Neural progenitor cell (in vitro differentiated cells): ENCODE measurements around the gene CITED4. TPM values are rescaled to one million over a fixed set of nuclear protein-coding genes. Genes with fewer than 3 reads are reported as not detected.

ENCODE experiments used
- DNase-seq: peaks from one replicate; pipeline ENCODE4 v3.0.0-alpha.2; 2016; ENCODE audit warnings: low spot score
- H2AFZ ChIP-seq: fragments of 200-600 bp; sonication (generic); replicated peaks from 2 replicates; pipeline ENCODE4 v1.6.1; 2016; ENCODE audit warnings: antibody characterized with exemption
- H3F3A ChIP-seq: fragments of 200-600 bp; sonication (generic); 2 replicates; pipeline ENCODE4 v1.6.1; 2016; ENCODE audit warnings: antibody characterized with exemption, low read depth
- H3K27ac ChIP-seq: fragments of 200-600 bp; sonication (generic); 2 replicates; pipeline ENCODE4 v1.5.1; 2016; ENCODE audit warnings: mild to moderate bottlenecking
- H3K27me3 ChIP-seq: fragments of 200-600 bp; sonication (generic); 2 replicates; pipeline ENCODE4 v1.6.1; 2016; ENCODE audit warnings: mild to moderate bottlenecking, moderate library complexity
- H3K36me3 ChIP-seq: fragments of 200-600 bp; sonication (generic); 2 replicates; pipeline ENCODE4 v1.5.1; 2016
- H3K4me1 ChIP-seq: fragments of 200-600 bp; sonication (generic); 2 replicates; pipeline ENCODE4 v1.6.1; 2016; ENCODE audit warnings: mixed run types
- H3K4me2 ChIP-seq: fragments of 200-600 bp; sonication (generic); 2 replicates; pipeline ENCODE4 v1.6.1; 2016
- H3K4me3 ChIP-seq: fragments of 200-600 bp; sonication (generic); 2 replicates; pipeline ENCODE4 v1.5.1; 2016
- H3K79me2 ChIP-seq: fragments of 200-600 bp; sonication (generic); 2 replicates; pipeline ENCODE4 v1.6.1; 2016; ENCODE audit warnings: low read depth
- H3K9ac ChIP-seq: fragments of 200-600 bp; sonication (generic); 2 replicates; pipeline ENCODE4 v1.6.1; 2016
- H3K9me3 ChIP-seq: fragments of 200-600 bp; sonication (generic); 2 replicates; pipeline ENCODE4 v1.5.1; 2016; ENCODE audit warnings: low read depth
- H4K20me1 ChIP-seq: fragments of 200-600 bp; sonication (generic); 2 replicates; pipeline ENCODE4 v1.6.1; 2016; ENCODE audit warnings: low read depth
- H3K27ac Mint-ChIP-seq: 3 replicates; pipeline ENCODE4 v1.8.0; 2021; ENCODE audit warnings: mixed read lengths
- H3K27me3 Mint-ChIP-seq: 2 replicates; pipeline ENCODE4 v1.8.0; 2022; ENCODE audit warnings: low read depth, mild to moderate bottlenecking, inconsistent platforms, moderate library complexity, mixed read lengths; ENCODE audit not compliant: insufficient read depth
- H3K36me3 Mint-ChIP-seq: 3 replicates; pipeline ENCODE4 v1.8.0; 2021; ENCODE audit warnings: mixed read lengths
- H3K4me1 Mint-ChIP-seq: 3 replicates; pipeline ENCODE4 v1.8.0; 2021; ENCODE audit warnings: mixed read lengths
- H3K4me3 Mint-ChIP-seq: 3 replicates; pipeline ENCODE4 v1.8.0; 2021; ENCODE audit warnings: mild to moderate bottlenecking, moderate library complexity, mixed read lengths
- H3K9me3 Mint-ChIP-seq: 3 replicates; pipeline ENCODE4 v1.8.0; 2020; ENCODE audit warnings: mixed read lengths
- CTCF ChIP-seq: fragments of 200-600 bp; sonication (generic); IDR thresholded peaks from 2 replicates; pipeline ENCODE4 v1.5.1; 2017; ENCODE audit warnings: antibody characterized with exemption, mild to moderate bottlenecking
- EZH2 ChIP-seq: fragments of 200-600 bp; sonication (generic); IDR thresholded peaks from 2 replicates; pipeline ENCODE4 v1.6.1; 2017; ENCODE audit warnings: antibody characterized with exemption, mild to moderate bottlenecking, moderate library complexity
- EZH2phosphoT487 ChIP-seq: fragments of 200-600 bp; sonication (generic); IDR thresholded peaks from 2 replicates; pipeline ENCODE4 v1.6.1; 2017; ENCODE audit warnings: antibody characterized with exemption
- total RNA-seq: library from RNA; depleted of rRNA; stranded (reverse); fragments of >200 nt; gene quantifications from 2 replicates; pipeline ENCODE4 v1.2.3, GENCODE V29; 2015; ENCODE audit warnings: low replicate concordance

The CITED4 gene
- total RNA-seq, result 0.77 and 12.8 TPM in 2 replicates

- H3K4me2 ChIP-seq, result peak within 1 kb of the TSS; percentile 97
- H3K27me3 ChIP-seq, result peaks cover 37% of the 10 kb centered on the region
- H3K9me3 ChIP-seq, result no peaks in the 10 kb centered on the region
- peak within 1 kb of the TSS; percentile 42 for H2AFZ ChIP-seq
- peaks cover 12% of the 10 kb centered on the region for H4K20me1 ChIP-seq
- no peak within 1 kb of the TSS for H3K27ac ChIP-seq
- peak within 1 kb of the TSS; percentile 60 for H3K4me3 ChIP-seq
- H3K36me3 ChIP-seq, result no peaks in the 10 kb centered on the region
- H3K4me3 Mint-ChIP-seq, result peak within 1 kb of the TSS; percentile 88
- peaks cover 19% of the 10 kb centered on the region for H3F3A ChIP-seq
- DNase-seq, result peak; percentile 99
- no peak within 1 kb of the TSS for H3K27ac Mint-ChIP-seq
- peaks cover 21% of the 10 kb centered on the region for H3K4me1 Mint-ChIP-seq
- H3K27me3 Mint-ChIP-seq, result peaks cover 13% of the 10 kb centered on the region
- H3K9me3 Mint-ChIP-seq, result no peaks in the 10 kb centered on the region
- peaks cover 18% of the 10 kb centered on the region for H3K4me1 ChIP-seq
- no peaks in the 10 kb centered on the region for H3K79me2 ChIP-seq
- H3K36me3 Mint-ChIP-seq, result no peaks in the 10 kb centered on the region
- H3K9ac ChIP-seq, result peak within 1 kb of the TSS; percentile 36
- no peak for TF ChIP-seq EZH2phosphoT487
- TF ChIP-seq CTCF, result peak; percentile 51
- TF ChIP-seq EZH2, result peak; percentile 18
Observed at GRCh38 chr1:40862008-40862863, at the start of gene CITED4. Gene CITED4, minus strand, starts transcription at chr1:40862363. Its CDS starts 236 bp downstream, at chr1:40862127.

GRCh38 chr1:40911105-40911504, 48.9 kb upstream of the CITED4 start:
- Mint-ChIP-seq H3K4me1 (no peaks in the 10 kb centered on the region), H3K9me3 (no peaks in the 10 kb centered on the region), H3K4me3 (no peak overlapping the region), H3K27me3 (peaks cover 3% of the 10 kb centered on the region), H3K36me3 (no peaks in the 10 kb centered on the region), H3K27ac (no peak overlapping the region)
- H3K4me2 ChIP-seq, result no peak overlapping the region
- no peaks in the 10 kb centered on the region for H3K36me3 ChIP-seq
- no peaks in the 10 kb centered on the region for H3K4me1 ChIP-seq
- H3K27me3 ChIP-seq, result no peaks in the 10 kb centered on the region
- no peak overlapping the region for H2AFZ ChIP-seq
- H3K4me3 ChIP-seq, result no peak overlapping the region
- no peak overlapping the region for H3K27ac ChIP-seq
- no peak for DNase-seq
- H3K9ac ChIP-seq, result no peak overlapping the region
- H4K20me1 ChIP-seq, result no peaks in the 10 kb centered on the region
- H3K9me3 ChIP-seq, result no peaks in the 10 kb centered on the region
- H3F3A ChIP-seq, result no peaks in the 10 kb centered on the region
- H3K79me2 ChIP-seq, result no peaks in the 10 kb centered on the region
- TF ChIP-seq EZH2, result no peak
- no peak for TF ChIP-seq CTCF
- no peak for TF ChIP-seq EZH2phosphoT487

- Histone ChIP-seq H2AFZ (no peak overlapping the region), H3K4me1 (no peaks in the 10 kb centered on the region), H3K4me3 (no peak overlapping the region), H3K27ac (no peak overlapping the region), H3K9me3 (no peaks in the 10 kb centered on the region), H3K27me3 (no peaks in the 10 kb centered on the region), H3K36me3 (no peaks in the 10 kb centered on the region), H3K4me2 (no peak overlapping the region), H3K9ac (no peak overlapping the region), H3F3A (no peaks in the 10 kb centered on the region), H3K79me2 (no peaks in the 10 kb centered on the region), H4K20me1 (no peaks in the 10 kb centered on the region)
- no peak for DNase-seq
- no peaks in the 10 kb centered on the region for H3K4me1 Mint-ChIP-seq
- TF ChIP-seq EZH2 (no peak), EZH2phosphoT487 (no peak), CTCF (no peak)
- H3K9me3 Mint-ChIP-seq, result no peaks in the 10 kb centered on the region
- no peak overlapping the region for H3K27ac Mint-ChIP-seq
- no peak overlapping the region for H3K4me3 Mint-ChIP-seq
- H3K36me3 Mint-ChIP-seq, result no peaks in the 10 kb centered on the region
- peaks cover 3% of the 10 kb centered on the region for H3K27me3 Mint-ChIP-seq
Observed at GRCh38 chr1:40909281-40909680, 47.1 kb upstream of the CITED4 start.
